HG03025 (cell line): Measurements from ENCODE around the gene OR10K2.
"Not testable (repeated sequence)": the region's sequence is repeated elsewhere in the genome, so short reads cannot be mapped to it uniquely, and the experiment has no call there.

Source experiments
- ATAC-seq: cut with Tn5 transposase; IDR thresholded peaks from one replicate; pipeline ENCODE4 v1.9.1; 2021; ENCODE audit warnings: mild to moderate bottlenecking, moderate library complexity; ENCODE audit not compliant: unreplicated experiment, low FRiP score

OR10K2 gene, protein sequence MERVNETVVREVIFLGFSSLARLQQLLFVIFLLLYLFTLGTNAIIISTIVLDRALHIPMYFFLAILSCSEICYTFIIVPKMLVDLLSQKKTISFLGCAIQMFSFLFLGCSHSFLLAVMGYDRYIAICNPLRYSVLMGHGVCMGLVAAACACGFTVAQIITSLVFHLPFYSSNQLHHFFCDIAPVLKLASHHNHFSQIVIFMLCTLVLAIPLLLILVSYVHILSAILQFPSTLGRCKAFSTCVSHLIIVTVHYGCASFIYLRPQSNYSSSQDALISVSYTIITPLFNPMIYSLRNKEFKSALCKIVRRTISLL

DNA sequence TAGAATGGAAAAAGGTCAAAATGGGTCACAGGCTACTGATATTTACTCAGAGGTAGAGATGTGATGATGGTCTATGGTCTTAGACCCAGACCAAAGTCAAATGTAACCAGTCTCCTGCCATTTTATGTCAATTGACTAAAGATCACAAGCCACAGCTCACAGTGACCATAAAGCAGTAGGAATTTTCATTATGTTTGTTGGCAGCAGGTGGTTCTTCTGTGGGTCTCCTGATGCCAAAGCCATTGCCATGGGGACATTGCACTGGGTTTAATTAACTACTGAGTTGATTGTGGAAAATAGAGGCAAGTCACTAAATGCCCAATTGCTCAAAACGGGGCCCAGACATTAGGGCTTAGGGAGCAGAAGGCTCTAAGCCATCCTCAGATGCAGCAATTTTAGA lies at the start of gene OR10K2:
Gene OR10K2 (minus strand): TSS at position 101 of the 400 bp plus-strand sequence. CDS start 5,371 bp downstream, outside the sequence.
- no peak for ATAC-seq

DNA sequence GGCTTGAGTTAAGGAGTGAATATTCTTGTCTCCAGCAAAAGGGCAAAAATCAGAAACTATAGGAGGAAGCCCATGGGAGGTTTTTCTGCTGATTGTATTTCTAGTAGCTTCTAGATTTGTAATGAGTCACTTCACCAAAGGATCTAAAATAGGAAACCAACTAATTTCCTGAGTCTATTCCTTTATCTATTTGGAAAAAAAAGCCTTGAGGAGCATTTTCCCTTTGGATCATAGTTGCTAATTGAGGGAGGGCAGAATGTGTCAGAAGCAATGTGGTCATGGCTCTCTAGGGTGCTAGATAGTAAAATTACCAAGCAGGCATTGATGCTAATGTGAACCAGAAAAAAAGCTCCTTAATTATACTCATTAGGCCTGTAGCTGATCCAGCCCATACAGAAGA lies 45.9 kb upstream of the OR10K2 start, which contains the start of gene OR10R2:
Gene OR10R2 (plus strand): TSS at position 301 of the 400 bp plus-strand sequence. CDS start 106 bp downstream, outside the sequence.
- ATAC-seq = no peak

DNA sequence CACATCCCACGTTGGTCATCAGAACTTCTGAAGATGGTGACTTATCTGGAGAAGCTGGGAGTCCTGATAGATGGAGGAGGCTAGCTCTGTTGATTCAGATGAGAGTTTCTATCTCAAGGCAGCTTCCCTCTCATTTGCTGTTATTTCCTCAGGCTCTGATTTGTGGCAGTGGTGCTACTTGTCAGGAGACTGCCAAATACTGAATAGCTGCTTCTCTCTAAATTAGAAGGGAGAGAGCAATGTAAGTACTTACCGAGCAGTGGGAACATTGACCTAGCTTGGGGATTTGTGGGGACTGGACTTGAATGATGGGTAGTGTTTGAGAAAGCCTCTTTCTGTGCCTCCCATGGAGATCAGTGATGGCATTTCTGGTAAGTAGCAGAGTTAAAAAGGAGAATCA lies 35.5 kb upstream of the OR10K2 start, which contains the start of gene OR10K1:
Gene OR10K1 (plus strand): TSS at position 301 of the 400 bp plus-strand sequence. CDS start 3,728 bp downstream, outside the sequence.
- ATAC-seq = no peak

DNA sequence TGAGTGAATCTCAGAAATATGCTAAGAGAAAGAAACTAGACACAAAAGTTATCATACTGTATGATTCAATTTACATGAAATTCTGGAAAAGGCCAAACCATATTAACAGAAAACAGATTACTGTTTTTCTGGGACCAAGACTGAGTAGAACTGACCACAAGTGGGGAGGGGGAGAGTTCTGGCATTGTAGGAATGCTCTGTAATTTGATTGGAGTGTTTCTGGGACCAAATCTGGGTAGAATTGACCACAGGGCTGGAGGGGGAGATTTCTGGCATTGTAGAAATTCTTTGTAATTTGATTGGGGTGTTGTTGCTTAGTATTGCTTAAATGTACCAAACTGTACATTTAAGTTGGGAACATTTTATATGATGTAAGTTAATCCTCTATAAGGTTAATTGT lies 32.2 kb upstream of the OR10K2 start:
- no peak for ATAC-seq

DNA sequence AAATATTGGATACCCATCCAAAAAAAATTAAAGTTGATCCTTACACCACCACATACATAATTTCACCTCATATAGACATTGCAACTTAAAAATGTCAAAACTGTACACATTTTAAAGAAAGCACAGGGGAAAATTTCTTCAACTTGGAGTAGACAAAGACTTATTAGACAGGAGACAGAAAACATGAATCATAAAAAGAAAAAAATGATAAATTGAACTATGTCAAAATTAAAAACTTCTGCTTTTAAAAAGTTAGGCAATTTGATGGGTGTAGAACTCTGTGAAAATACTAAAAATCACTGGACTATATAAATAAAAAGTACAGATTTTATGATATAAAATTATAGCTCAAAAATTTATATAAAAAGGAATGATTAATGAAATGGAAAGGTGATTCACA lies 31.2 kb upstream of the OR10K2 start:
- ATAC-seq = no peak

DNA sequence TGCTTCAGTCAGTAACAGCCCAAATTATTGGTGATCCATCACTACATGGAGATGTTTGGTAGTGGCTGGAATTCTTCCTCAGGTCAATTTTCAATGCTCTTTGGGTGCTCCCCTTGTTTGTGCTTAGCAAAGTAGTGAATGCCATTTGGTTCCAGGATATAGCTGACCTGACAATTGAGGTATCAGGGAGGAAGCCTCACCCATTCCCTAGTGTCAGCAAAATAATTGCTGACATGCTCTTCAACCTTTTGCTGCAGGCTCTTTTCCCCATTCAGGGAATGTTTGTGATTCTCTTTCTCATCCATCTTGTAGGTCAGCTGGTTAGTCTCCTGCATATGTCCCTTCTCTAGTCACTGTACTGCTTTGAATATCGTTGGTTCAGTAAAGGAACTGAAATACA lies 28.5 kb upstream of the OR10K2 start:
- no peak for ATAC-seq

DNA sequence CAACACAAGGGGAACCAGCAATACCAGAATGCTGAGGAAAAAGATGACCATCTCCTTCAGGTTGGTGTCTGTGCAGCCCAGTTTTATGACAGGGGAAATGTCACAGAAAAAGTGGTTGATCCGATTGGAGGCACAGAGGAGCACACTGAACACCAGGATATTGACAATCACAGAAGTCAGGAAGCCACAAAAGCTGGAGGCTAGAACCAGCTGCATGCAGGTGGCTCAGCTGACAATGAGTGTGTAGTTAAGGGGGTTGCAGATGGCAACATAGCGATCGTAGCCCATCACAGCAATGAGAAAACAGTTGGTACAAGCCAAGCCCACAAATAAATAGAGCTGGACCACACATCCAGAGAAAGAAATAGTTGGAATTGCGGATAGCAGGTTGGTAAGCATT lies 19.3 kb upstream of the OR10K2 start:
- ATAC-seq = no peak

DNA sequence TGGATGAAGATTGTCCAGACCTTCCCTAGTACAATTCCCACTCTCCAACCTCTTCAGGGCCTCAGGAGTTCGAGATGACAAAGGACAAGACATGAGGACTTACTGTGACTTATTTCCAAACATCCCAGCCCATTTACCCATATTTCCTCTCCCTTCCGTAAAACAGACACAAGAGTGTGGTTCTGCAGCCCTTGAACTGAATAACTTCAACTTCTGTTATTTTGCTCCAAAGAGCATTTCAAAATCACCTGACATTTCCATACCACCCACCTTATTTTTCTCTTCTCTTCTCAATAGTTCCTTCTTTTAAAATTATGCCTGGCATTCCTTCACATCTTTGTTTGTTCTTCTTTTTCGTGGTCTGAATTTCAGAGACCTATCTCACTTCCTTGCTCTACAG lies 8.7 kb upstream of the OR10K2 start:
- ATAC-seq = no peak

DNA sequence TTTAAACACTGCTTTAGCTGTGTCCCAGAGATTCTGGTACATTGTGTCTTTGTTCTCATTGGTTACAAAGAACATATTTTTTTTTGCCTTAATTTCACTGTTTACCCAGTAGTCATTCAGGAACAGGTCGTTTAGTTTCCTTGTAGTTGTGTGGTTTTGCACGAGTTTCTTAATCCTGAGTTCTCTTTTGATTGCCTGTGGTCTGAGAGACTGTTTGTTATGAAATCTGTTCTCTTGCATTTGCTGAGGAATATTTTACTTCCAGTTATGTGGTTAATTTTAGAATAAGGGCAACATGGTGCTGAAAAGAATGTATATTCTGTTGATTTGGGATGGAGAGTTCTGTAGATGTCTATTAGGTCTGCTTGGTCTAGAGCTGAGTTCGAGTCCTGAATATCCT lies 4.1 kb upstream of the OR10K2 start:
- not testable (repeated sequence) for ATAC-seq

DNA sequence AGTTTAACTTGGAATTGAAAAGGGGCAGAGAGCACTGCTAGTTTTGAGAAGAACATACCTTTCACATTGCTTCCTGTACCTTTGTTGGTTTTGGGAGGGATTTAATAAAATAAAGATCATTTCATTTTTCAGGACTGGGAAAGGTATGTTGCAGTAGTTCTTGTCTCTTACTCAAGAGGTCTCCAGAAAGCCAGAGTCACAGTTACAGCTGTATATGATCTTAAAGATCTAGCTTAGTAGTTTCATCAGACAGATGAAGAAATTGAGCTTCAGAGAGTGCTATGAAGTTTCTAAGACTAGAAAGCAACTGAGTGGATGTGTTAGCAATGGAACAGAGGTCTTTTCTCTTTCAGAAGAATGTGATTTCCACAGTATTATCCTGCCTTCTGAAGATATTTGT lies 1.0 kb downstream of the OR10K2 start:
- ATAC-seq = no peak

DNA sequence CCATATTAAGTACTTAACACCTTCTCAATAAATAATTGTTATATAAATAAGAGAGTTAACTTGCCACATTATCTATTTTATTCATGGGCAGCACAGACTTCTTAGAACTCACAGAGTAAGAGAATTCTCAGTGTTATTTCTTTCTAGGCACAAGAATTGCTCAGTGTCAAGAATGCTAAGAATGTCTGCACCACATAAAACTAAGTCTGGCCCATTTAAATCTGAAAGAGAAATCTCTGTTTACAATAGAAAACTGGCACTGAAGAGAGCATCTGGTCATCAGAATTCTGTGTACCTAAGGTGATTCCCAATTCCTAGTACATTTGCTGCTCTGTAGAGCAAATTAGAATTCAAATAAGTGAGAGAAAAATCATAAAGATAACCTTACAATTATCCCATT lies 3.8 kb downstream of the OR10K2 start:
- no peak for ATAC-seq

DNA sequence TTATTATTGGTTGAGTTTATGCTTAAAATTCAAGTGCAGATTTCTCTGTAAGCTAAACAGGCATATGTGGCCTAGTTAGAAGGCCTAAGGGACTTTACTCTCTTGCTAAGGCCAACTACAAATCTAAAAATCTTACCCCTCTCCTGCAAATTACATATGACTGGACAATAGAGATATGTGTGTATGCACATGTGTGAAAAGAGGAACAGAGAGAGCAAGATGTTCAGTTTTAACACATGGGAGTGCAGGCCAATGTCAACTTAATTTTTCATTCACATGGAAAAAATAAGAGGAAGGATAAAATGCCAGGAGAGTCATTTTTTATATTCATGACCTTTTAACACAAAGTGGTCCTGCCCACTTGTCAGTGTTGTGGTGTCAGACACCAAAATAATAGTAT lies 8.5 kb downstream of the OR10K2 start:
- no peak for ATAC-seq

DNA sequence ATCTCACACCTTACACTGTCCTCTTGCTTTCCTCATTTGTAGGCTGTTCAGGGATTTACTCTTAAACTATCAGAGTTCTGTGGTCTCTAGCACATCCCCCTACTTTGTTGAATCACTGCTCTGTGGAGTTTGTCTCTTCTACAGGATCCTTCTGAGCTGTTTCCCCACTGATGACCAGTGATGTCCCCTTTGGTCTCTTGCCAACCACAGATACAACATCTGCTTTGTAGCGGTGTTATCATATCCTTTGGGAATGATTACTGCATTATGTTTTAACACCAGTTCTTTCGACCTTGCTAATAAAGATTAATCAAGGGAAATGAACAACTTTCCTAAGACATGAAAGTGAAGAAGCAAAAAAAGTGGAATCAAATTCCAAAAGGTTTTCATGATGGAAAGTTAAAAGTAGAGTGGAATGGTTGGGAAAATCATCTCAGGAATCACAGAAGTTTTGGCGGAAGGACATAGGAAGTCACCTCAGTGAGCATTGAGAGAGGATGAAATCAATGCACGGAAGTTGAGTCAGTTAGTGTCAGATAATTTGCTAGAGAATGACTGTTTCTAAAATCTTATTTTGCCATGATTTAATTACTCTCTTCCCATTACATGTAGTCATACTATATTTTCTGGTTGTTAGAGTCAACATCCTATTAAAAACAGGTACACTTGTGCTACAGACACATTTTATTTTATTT lies 11.2 kb downstream of the OR10K2 start:
- ATAC-seq = no peak

DNA sequence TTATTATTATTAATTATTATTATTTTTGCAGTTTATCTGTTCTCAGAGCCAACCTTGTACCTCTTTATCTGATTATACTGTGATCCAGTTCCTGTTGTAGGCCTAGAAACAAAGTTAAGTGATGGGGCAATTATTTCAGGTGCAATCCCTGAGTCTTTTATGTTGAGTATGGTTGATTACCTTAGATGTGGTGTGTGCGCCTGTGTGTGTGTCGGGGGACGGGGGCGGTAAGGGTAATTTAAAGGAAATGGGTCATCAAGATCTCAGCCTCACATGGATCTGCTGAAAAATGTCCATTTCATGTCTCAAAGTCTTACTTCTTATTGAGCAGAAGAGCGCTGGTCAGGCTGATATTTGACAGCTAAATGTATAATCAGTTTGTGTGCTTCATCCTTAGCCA lies 18.9 kb downstream of the OR10K2 start:
- no peak for ATAC-seq

DNA sequence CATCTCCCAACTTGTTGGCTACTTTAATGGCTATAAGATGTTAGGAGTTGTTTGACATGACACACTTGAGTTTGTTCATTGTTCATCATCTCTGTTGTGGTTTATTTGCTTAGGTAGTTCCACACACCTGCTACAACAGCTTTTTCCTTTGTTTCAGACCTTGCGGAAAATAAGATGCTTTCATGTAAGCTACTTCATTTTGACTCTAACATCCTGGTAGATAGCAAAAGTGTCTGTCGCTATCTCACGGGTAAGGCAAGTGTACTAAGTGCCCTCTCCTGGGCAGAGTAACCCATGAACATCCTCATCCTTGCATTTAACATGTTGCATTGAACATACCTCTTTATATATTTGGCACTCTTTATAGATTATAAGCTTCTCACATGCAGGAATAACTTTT lies 25.2 kb downstream of the OR10K2 start:
- no peak for ATAC-seq

DNA sequence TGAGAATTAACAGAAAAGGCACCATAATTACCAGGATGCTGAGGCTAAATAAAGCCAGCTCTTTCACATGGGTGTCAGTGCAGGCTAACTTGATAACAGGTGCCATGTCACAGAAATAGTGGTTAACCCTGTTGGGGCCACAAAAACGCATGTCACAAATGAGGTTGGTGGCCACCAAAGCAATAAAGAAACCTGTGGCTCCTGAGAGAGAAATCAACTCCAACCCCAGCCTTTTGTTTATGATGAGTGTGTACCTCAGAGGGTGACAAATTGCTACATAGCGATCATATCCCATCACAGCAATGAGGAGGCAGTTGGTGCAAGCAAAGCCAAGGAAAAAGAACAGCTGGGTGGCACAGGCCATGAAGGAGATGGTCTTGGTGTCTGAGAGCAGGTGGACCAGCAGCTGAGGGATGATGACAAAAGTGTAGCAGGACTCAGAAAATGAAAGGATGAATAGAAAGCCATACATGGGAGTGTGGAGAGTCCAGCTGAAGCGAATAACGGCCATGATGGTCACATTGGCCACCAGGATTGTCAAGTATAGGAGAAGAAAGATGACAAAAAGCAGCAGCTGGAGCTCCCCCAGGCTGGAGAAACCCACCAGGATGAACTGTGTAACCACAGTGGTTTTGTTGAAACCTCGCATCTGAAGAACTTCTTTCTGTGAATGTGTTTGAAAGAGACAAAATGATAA lies 27.1 kb downstream of the OR10K2 start, which contains the start of gene OR10T2:
Gene OR10T2 (minus strand): TSS at position 649 of the 697 bp plus-strand sequence. CDS start 0 bp downstream, at position 649.
- no peak for ATAC-seq

DNA sequence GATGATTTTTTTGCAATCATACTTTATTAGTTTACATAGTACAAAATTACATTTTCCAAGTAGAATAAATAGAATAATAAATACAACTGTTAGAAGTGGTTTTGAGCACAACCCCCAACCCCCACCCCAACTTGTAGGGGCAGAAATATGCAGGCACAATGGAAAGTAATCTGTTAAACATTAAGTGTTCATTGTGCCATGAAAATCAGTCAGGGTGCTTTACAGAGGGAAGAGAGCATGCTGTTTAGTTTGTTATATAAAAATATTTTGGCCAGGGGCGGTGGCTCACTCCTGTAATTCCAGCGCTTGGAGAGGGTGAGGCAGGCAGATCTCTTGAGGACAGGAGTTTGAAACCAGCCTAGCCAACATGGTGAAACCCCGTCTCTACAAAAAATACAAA lies 29.4 kb downstream of the OR10K2 start:
- ATAC-seq = no peak

DNA sequence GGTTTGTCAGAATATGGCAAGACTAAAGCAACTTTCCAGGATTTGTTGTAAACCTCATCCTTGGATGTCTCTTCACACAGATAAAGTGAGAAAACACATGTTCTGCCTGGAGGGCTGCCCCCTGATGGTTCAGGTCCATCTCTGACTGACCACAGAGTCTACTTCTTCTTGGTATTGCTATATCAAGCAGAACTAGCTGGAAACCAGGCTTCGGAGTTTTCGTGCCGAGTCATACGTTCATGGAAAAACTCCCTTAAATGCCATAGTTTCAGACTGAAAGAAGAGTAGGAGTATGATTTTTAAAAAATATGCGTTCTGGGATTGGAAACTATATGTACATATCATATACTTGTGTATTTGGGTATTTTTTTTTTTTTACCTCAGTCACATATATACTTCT lies 32.6 kb downstream of the OR10K2 start:
- no peak for ATAC-seq

DNA sequence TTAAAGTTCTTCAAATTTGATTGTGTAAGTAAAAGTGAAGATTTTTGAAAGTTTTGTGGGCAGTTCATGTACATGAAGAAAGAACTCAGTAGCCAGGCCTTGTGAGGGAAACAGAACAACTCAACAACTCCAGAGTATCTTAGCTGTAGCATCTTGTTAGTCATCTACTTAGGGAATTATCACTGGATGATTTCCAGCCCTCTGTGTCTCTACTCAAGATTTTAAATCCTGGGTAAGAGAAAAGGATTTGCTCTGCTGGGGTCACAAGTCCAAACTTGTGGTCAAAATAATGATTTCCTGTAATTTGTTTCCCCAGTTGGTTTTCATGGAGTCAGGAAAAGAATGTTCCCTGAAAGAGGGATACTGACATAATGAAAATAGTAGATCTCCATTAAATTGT lies 34.9 kb downstream of the OR10K2 start:
- ATAC-seq = no peak

DNA sequence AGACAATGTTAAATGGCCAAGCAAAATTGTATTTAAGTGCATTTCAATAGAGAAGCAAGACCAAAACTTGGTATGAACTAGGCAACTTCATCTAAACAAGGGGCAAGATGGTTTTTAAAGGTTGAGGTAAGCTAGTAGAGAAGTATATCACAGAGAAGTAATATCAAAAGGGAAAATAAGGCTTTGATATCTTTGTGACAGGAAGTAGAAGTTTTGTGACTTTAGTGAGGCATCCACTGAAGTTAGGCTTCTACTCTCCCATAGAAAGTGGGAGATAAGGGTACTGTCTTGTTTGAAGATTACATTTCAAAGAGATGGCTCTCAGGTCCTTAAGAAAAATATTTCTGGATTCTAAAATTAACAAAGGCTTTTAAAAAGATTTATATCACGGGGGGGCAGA lies 35.7 kb downstream of the OR10K2 start:
- no peak for ATAC-seq

DNA sequence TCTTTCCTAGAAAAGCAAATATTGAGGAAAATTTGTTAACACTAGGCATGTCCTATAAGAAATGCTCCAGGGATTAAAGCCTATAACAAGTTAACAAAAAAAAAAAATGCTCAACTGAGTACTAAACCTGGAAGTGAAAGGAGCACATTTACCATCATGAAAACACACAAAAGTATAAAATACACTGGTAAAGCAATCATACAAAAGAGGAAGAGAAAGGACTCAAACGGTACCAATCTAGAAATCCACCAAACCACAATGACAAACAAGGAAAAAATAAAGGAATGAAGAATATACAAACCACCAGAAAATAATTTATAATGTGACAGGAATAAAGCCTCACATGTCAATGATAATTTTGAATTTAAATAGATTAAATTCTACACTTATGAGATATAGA lies 51.2 kb downstream of the OR10K2 start:
- ATAC-seq = no peak
